IMR-90 (cell line): ENCODE data around the gene RPTOR. TPM values are rescaled to one million over a fixed set of nuclear protein-coding genes. Genes with fewer than 3 reads are reported as not detected.
A peak's percentile ranks its signal among the peaks of the same experiment; 100 is the strongest.

ENCODE experiments used
- ATAC-seq: fragments of 200-7000 bp; cut with Tn5 transposase; 2 replicates; pipeline ENCODE4 v1.9.1; 2020; ENCODE audit warnings: low read depth, mild to moderate bottlenecking, moderate library complexity
- BruUV-seq: library from RNA; stranded (reverse); fragments of 400-500 nt; replicated peaks from 2 replicates; lab custom pipeline; 2021; lab: Mats Ljungman, UMichigan
- CTCF ChIA-PET: fragments of 300-600 bp; formaldehyde crosslinking; extraction: SDS; loops from one replicate; lab custom pipeline; 2021; ENCODE audit warnings: antibody characterized with exemption; lab: Yijun Ruan, JAX
- POLR2A ChIA-PET: fragments of 300-600 bp; sonication (Branson Sonifier 250); formaldehyde crosslinking; loops from one replicate; lab custom pipeline; 2022; ENCODE audit warnings: antibody characterized with exemption; ENCODE audit not compliant: unreplicated experiment; lab: Charles Lee
- DNase-seq: peaks from one replicate; pipeline ENCODE4 v3.0.0; 2013
- H2AFZ ChIP-seq: replicated peaks from 2 replicates; pipeline ENCODE3; 2013; ENCODE audit warnings: low read length, mild to moderate bottlenecking; ENCODE audit not compliant: poor library complexity
- H2AK5ac ChIP-seq: 2 replicates; pipeline ENCODE4 v1.6.1; 2013; ENCODE audit warnings: low read depth, low read length, inconsistent platforms
- H2AK9ac ChIP-seq: replicated peaks from 2 replicates; pipeline ENCODE3; 2013; ENCODE audit warnings: mild to moderate bottlenecking, low read depth, low read length, moderate library complexity; ENCODE audit not compliant: poor library complexity
- H2BK120ac ChIP-seq: 2 replicates; pipeline ENCODE4 v1.6.1; 2013; ENCODE audit warnings: low read depth, low read length, inconsistent platforms
- H2BK15ac ChIP-seq: 3 replicates; pipeline ENCODE4 v1.6.1; 2013; ENCODE audit warnings: low read depth, low read length, inconsistent platforms
- H2BK20ac ChIP-seq: 2 replicates; pipeline ENCODE4 v1.6.1; 2013; ENCODE audit warnings: low read depth, mild to moderate bottlenecking, inconsistent platforms, low read length, moderate library complexity
- H2BK5ac ChIP-seq: 2 replicates; pipeline ENCODE4 v1.6.1; 2013; ENCODE audit warnings: mild to moderate bottlenecking, low read depth, low read length, inconsistent platforms; ENCODE audit not compliant: poor library complexity, severe bottlenecking
- H3K14ac ChIP-seq: replicated peaks from 2 replicates; pipeline ENCODE4 v1.6.1; 2013; ENCODE audit warnings: low read depth, low read length, inconsistent platforms
- H3K18ac ChIP-seq: 2 replicates; pipeline ENCODE4 v1.6.1; 2013; ENCODE audit warnings: low read depth, low read length, control low read depth
- H3K23ac ChIP-seq: 2 replicates; pipeline ENCODE4 v1.6.1; 2013; ENCODE audit warnings: low read depth, low read length, inconsistent platforms
- H3K27ac ChIP-seq: 2 replicates; pipeline ENCODE4 v1.5.1; 2013; ENCODE audit warnings: mild to moderate bottlenecking, control low read depth, low read length; ENCODE audit not compliant: insufficient read depth
- H3K27me3 ChIP-seq: 2 replicates; pipeline ENCODE4 v1.6.1; 2013; ENCODE audit warnings: low read length; ENCODE audit not compliant: control insufficient read depth, insufficient read depth
- H3K36me3 ChIP-seq: 2 replicates; pipeline ENCODE4 v1.6.1; 2013; ENCODE audit warnings: low read length, mixed read lengths; ENCODE audit not compliant: control insufficient read depth, insufficient read depth
- H3K4ac ChIP-seq: 2 replicates; pipeline ENCODE4 v1.6.1; 2013; ENCODE audit warnings: low read depth, low read length, inconsistent platforms
- H3K4me1 ChIP-seq: 2 replicates; pipeline ENCODE4 v1.6.1; 2013; ENCODE audit warnings: low read length, mixed read lengths; ENCODE audit not compliant: control insufficient read depth, insufficient read depth
- H3K4me2 ChIP-seq: 2 replicates; pipeline ENCODE4 v1.6.1; 2013; ENCODE audit warnings: low read depth, mild to moderate bottlenecking, control low read depth, low read length, moderate library complexity
- H3K4me3 ChIP-seq: 2 replicates; pipeline ENCODE4 v1.5.1; 2013; ENCODE audit warnings: low read depth, mild to moderate bottlenecking, control low read depth, low read length, moderate library complexity; ENCODE audit not compliant: insufficient read depth
- H3K56ac ChIP-seq: 2 replicates; pipeline ENCODE4 v1.6.1; 2013; ENCODE audit warnings: low read length, inconsistent platforms; ENCODE audit not compliant: insufficient read depth; ENCODE audit errors: extremely low read depth
- H3K79me1 ChIP-seq, 2 experiments: 2 replicates each; pipeline ENCODE4 v1.6.1; 2013; ENCODE audit warnings: low read length in 2 of 2, inconsistent platforms in 1 of 2, low read depth in 1 of 2
- H3K9ac ChIP-seq: 2 replicates; pipeline ENCODE4 v1.6.1; 2013; ENCODE audit warnings: low read depth, low read length, control low read depth
- H3K9me1 ChIP-seq: 2 replicates; pipeline ENCODE4 v1.6.1; 2013; ENCODE audit warnings: low read length, inconsistent platforms; ENCODE audit not compliant: insufficient read depth
- H3K9me3 ChIP-seq: 2 replicates; pipeline ENCODE4 v1.6.1; 2013; ENCODE audit warnings: low read length; ENCODE audit not compliant: control insufficient read depth, insufficient read depth
- H4K20me1 ChIP-seq: 2 replicates; pipeline ENCODE4 v1.6.1; 2013; ENCODE audit warnings: low read length, inconsistent platforms; ENCODE audit not compliant: insufficient read depth
- H4K5ac ChIP-seq: 2 replicates; pipeline ENCODE4 v1.6.1; 2013; ENCODE audit warnings: mild to moderate bottlenecking, low read depth, low read length, control low read depth
- H4K8ac ChIP-seq, 2 experiments: 2 replicates each; pipeline ENCODE4 v1.6.1; 2013; ENCODE audit warnings: low read depth in 2 of 2, low read length in 2 of 2, control low read depth in 1 of 2, inconsistent platforms in 1 of 2
- H4K91ac ChIP-seq: 2 replicates; pipeline ENCODE4 v1.6.1; 2013; ENCODE audit warnings: low read depth, low read length, inconsistent platforms; ENCODE audit not compliant: insufficient read depth
- BHLHE40 ChIP-seq: fragments of 150-350 bp; IDR thresholded peaks from 2 replicates; pipeline ENCODE4 v1.6.1; 2016; ENCODE audit warnings: mild to moderate bottlenecking, low read depth, low read length
- CEBPB ChIP-seq: IDR thresholded peaks from 2 replicates; pipeline ENCODE4 v1.6.1; 2012; ENCODE audit warnings: low read depth, low read length, improper control_type of control experiment
- CHD1 ChIP-seq: IDR thresholded peaks from 2 replicates; pipeline ENCODE4 v1.6.1; 2012; ENCODE audit warnings: low read depth, low read length, improper control_type of control experiment
- CTCF ChIP-seq: conservative IDR thresholded peaks from 2 replicates; pipeline ENCODE4 v1.5.1; 2012; ENCODE audit warnings: mild to moderate bottlenecking, low read depth, low read length, improper control_type of control experiment
- ELK1 ChIP-seq: fragments of 150-350 bp; IDR thresholded peaks from 2 replicates; pipeline ENCODE4 v1.6.1; 2016; ENCODE audit warnings: low read depth, mild to moderate bottlenecking, low read length, moderate library complexity, borderline replicate concordance
- FOS ChIP-seq: fragments of 150-350 bp; IDR thresholded peaks from 2 replicates; pipeline ENCODE4 v1.6.1; 2016; ENCODE audit warnings: low read depth, low read length
- MAFK ChIP-seq: IDR thresholded peaks from 2 replicates; pipeline ENCODE4 v1.6.1; 2012; ENCODE audit warnings: low read depth, low read length, improper control_type of control experiment
- MAZ ChIP-seq: IDR thresholded peaks from 2 replicates; pipeline ENCODE4 v1.6.1; 2012; ENCODE audit warnings: low read depth, mild to moderate bottlenecking, low read length, improper control_type of control experiment, moderate library complexity, borderline replicate concordance
- MXI1 ChIP-seq: IDR thresholded peaks from 2 replicates; pipeline ENCODE4 v1.6.1; 2012; ENCODE audit warnings: low read depth, mild to moderate bottlenecking, low read length, moderate library complexity, borderline replicate concordance
- NFE2L2 ChIP-seq: fragments of 150-350 bp; IDR thresholded peaks from 2 replicates; pipeline ENCODE4 v1.6.1; 2016; ENCODE audit warnings: low read depth, mild to moderate bottlenecking, low read length
- POLR2A ChIP-seq: IDR thresholded peaks from 2 replicates; pipeline ENCODE4 v1.6.1; 2012; ENCODE audit warnings: mild to moderate bottlenecking, low read depth, low read length
- RAD21 ChIP-seq: IDR thresholded peaks from 2 replicates; pipeline ENCODE4 v1.6.1; 2012; ENCODE audit warnings: low read length, improper control_type of control experiment
- RCOR1 ChIP-seq: IDR thresholded peaks from 2 replicates; pipeline ENCODE4 v1.6.1; 2012; ENCODE audit warnings: mild to moderate bottlenecking, low read length, improper control_type of control experiment; ENCODE audit not compliant: insufficient replicate concordance
- RFX5 ChIP-seq: IDR thresholded peaks from 2 replicates; pipeline ENCODE4 v1.8.0; 2012; ENCODE audit warnings: low read depth, mild to moderate bottlenecking, low read length, moderate library complexity
- SMC3 ChIP-seq: fragments of 150-350 bp; IDR thresholded peaks from 2 replicates; pipeline ENCODE4 v1.6.1; 2016; ENCODE audit warnings: low read depth, mild to moderate bottlenecking, antibody characterized with exemption, low read length, moderate library complexity
- USF2 ChIP-seq: fragments of 150-350 bp; IDR thresholded peaks from 2 replicates; pipeline ENCODE4 v1.6.1; 2017; ENCODE audit warnings: mild to moderate bottlenecking, antibody characterized with exemption, low read length, low read depth
- WGBS, 2 experiments: methylation state at CpG; one replicate each; pipeline versions ENCODE4 v1.1.5 to v1.1.7; 2013; ENCODE audit warnings: missing lambda C conversion rate in 2 of 2; ENCODE audit not compliant: insufficient read length in 1 of 2; ENCODE audit errors: extremely low coverage in 2 of 2; 5-methylcytosine and 5-hydroxymethylcytosine counted together
- dilution Hi-C: fragments of 300-500 bp; cut with HindIII; formaldehyde crosslinking; loops from one replicate; pipeline ENCODE4 v1.14.3; 2018; ENCODE audit warnings: low sequenced_read_pairs; ENCODE audit not compliant: unreplicated experiment
- in situ Hi-C: fragments of 300-500 bp; cut with MboI; formaldehyde crosslinking; loops from 3 replicates; pipeline ENCODE4 v1.14.3; 2019; ENCODE audit warnings: low sequenced_read_pairs, inconsistent platforms, mixed read lengths
- intact Hi-C: fragments of 100-400 bp; cut with micrococcal nuclease; formaldehyde crosslinking; loops from 2 replicates; pipeline ENCODE4 v1.10.0; 2022
- polyA plus RNA-seq, 3 experiments: library from polyadenylated mRNA; depleted of rRNA; stranded (reverse); fragments of >200 nt; gene quantifications; 2 replicates each; pipeline ENCODE4 v1.2.3, GENCODE V29; 2012; ENCODE audit warnings: low replicate concordance in 1 of 3
- total RNA-seq: library from RNA; depleted of rRNA; stranded (reverse); fragments of >200 nt; gene quantifications from 2 replicates; pipeline ENCODE4 v1.2.3, GENCODE V29; 2012

The RPTOR gene
- total and polyA plus RNA-seq, 2 of the 4 experiments (the other 2 are of a cell fraction) = 10.8 to 14.7 TPM

- Histone ChIP-seq H3K27ac (no peak overlapping the region), H2AFZ (no peak overlapping the region), H3K36me3 (peaks cover 49% of the 10 kb centered on the region), H3K79me1 (peaks cover 0 to 12% of the 10 kb centered on the region in 2 experiments; a peak in 2 of 4 replicates), H3K56ac (no peak overlapping the region), H3K4me2 (no peak overlapping the region), H3K27me3 (0 out of 2 replicates have a peak, but pooled peaks cover under 1% of the 10 kb centered on the region), H2BK15ac (no peak overlapping the region), H3K14ac (no peak overlapping the region), H2BK5ac (peak overlapping the region; percentile 42), H2AK9ac (no peak overlapping the region), H3K23ac (no peak overlapping the region), H3K9me1 (no peaks in the 10 kb centered on the region), H3K9ac (no peak overlapping the region), H4K5ac (no peak overlapping the region), H3K4me1 (peaks cover 5% of the 10 kb centered on the region), H3K4me3 (no peak overlapping the region), H4K91ac (no peak overlapping the region), H3K9me3 (no peaks in the 10 kb centered on the region), H2BK20ac (no peak overlapping the region), H4K20me1 (peaks cover 7% of the 10 kb centered on the region), H3K18ac (no peak overlapping the region), H4K8ac (no peak overlapping the region), H2BK120ac (no peak overlapping the region), H2AK5ac (no peak overlapping the region), H3K4ac (no peak overlapping the region)
- POLR2A ChIA-PET = no interaction called here
- dilution Hi-C loops = no loop called here
- no TSS peak for BruUV-seq
- ATAC-seq = no peak
- intact Hi-C loops = no loop called here
- no peak for TF ChIP-seq NFE2L2
- no peak for TF ChIP-seq MAFK
- TF ChIP-seq ELK1 = no peak
- no peak for TF ChIP-seq USF2
- TF ChIP-seq CEBPB = no peak
- TF ChIP-seq MAZ = no peak
- TF ChIP-seq RFX5 = no peak
- TF ChIP-seq RAD21 = no peak
- TF ChIP-seq RCOR1 = no peak
- TF ChIP-seq MXI1 = no peak
- no peak for TF ChIP-seq FOS
- no peak for TF ChIP-seq POLR2A
- TF ChIP-seq CHD1 = no peak
- no peak for TF ChIP-seq CTCF
- no peak for TF ChIP-seq BHLHE40
- TF ChIP-seq SMC3 = no peak
- CTCF ChIA-PET = no interaction called here
- WGBS, 2 experiments = 100% methylated on average over 8 of the region's 19 CpGs; no CpG with 5 or more reads in 1 of the 2 experiments
- in situ Hi-C loops = no loop called here
- no peak for DNase-seq
Observed at GRCh38 chr17:80998118-80998747, 453.6 kb downstream of the RPTOR start.
